ENCODE measurements around the gene TRPM3.

- TF ChIP-seq CTCF (IDR thresholded peaks at IDR 0.05; ENCODE audit: low read length) (no peak), EZH2 (optimal IDR thresholded peaks at IDR 0.05; ENCODE audit: low read depth, low read length) (no peak)
Measured at GRCh38 chr9:70486127-70486526, 635.3 kb downstream of the TRPM3 start.
